ENCODE data around the gene LRRC4.

The LRRC4 gene

GRCh38 chr7:128030654-128031611, at the start of gene LRRC4:
TSS of gene LRRC4 (minus strand) at chr7:128031437. CDS start at chr7:128030640, 797 bp downstream.
- DNase-seq, result peak; percentile 17 to 26

GRCh38 chr7:128080169-128080568, 48.9 kb upstream of the LRRC4 start:
- DNase-seq, result no peak

GRCh38 chr7:128078309-128078708, 47.1 kb upstream of the LRRC4 start:
- DNase-seq, result no peak

- DNase-seq, result no peak
Measured at GRCh38 chr7:128076796-128077271, 45.6 kb upstream of the LRRC4 start.

- DNase-seq, result no peak
Measured at GRCh38 chr7:128076196-128076795, 45.1 kb upstream of the LRRC4 start.

GRCh38 chr7:128075242-128076095, 44.2 kb upstream of the LRRC4 start:
- DNase-seq, result no peak

GRCh38 chr7:128074736-128075135, 43.5 kb upstream of the LRRC4 start:
- DNase-seq, result no peak

GRCh38 chr7:128074336-128074735, 43.1 kb upstream of the LRRC4 start:
- no peak for DNase-seq

GRCh38 chr7:128073671-128074310, 42.6 kb upstream of the LRRC4 start:
- DNase-seq, result no peak

GRCh38 chr7:128071801-128072200, 40.6 kb upstream of the LRRC4 start:
- no peak for DNase-seq

- no peak for DNase-seq
Measured at GRCh38 chr7:128071376-128071775, 40.1 kb upstream of the LRRC4 start.

GRCh38 chr7:128069373-128070364, 38.4 kb upstream of the LRRC4 start:
- DNase-seq, result no peak

- DNase-seq, result no peak
Measured at GRCh38 chr7:128068785-128069184, 37.5 kb upstream of the LRRC4 start.

GRCh38 chr7:128067983-128068382, 36.7 kb upstream of the LRRC4 start:
- DNase-seq, result no peak

- DNase-seq, result no peak
Measured at GRCh38 chr7:128066858-128067257, 35.6 kb upstream of the LRRC4 start.

GRCh38 chr7:128066395-128066794, 35.2 kb upstream of the LRRC4 start:
- no peak for DNase-seq

- DNase-seq, result no peak
Measured at GRCh38 chr7:128065872-128066271, 34.6 kb upstream of the LRRC4 start.

- DNase-seq, result no peak
Measured at GRCh38 chr7:128063088-128063487, 31.9 kb upstream of the LRRC4 start.

- no peak for DNase-seq
Measured at GRCh38 chr7:128060018-128060417, 28.8 kb upstream of the LRRC4 start.

GRCh38 chr7:128059143-128059988, 28.1 kb upstream of the LRRC4 start:
- peak in 1 of 2 donors; percentile 49 for DNase-seq

Measured in CD4-positive, alpha-beta T cell treated with Interleukin-4 for 1 hour (primary cell).